Esophagus squamous epithelium (tissue), 4 donors: ENCODE measurements around the gene SRGAP1.

ENCODE experiments used
- CTCF ChIP-seq, 6 experiments: fragments of 450-650 bp in 4 of 6; fragments of 200-600 bp in 2 of 6; sonication (generic) in 2 of 6; IDR thresholded peaks; one replicate each; pipeline ENCODE4 v1.5.1; 2016 to 2019; ENCODE audit warnings: antibody characterized with exemption in 6 of 6, mild to moderate bottlenecking in 4 of 6, moderate library complexity in 4 of 6
- POLR2A ChIP-seq, 4 donors: fragments of 450-650 bp; IDR thresholded peaks; one replicate each; pipeline ENCODE4 v1.6.1; 2017; ENCODE audit warnings: antibody characterized with exemption in 4 of 4, mild to moderate bottlenecking in 4 of 4, moderate library complexity in 3 of 4

- TF ChIP-seq CTCF (IDR thresholded peaks at IDR 0.05) (no peak), POLR2A (IDR thresholded peaks at IDR 0.05) (no peak)
Measured at GRCh38 chr12:64093689-64094088, 249.2 kb downstream of the SRGAP1 start.
